Spleen (tissue), 7 donors: ENCODE measurements around the gene ANKRD16.

ENCODE experiments used
- CTCF ChIP-seq, 11 experiments: fragments of 200-600 bp in 7 of 11; fragments of 450-650 bp in 4 of 11; sonication (generic) in 4 of 11; IDR thresholded peaks in 8 of 11; conservative IDR thresholded peaks in 3 of 11; 1 replicate in 7 of 11; 2 replicates in 4 of 11; pipeline versions ENCODE4 v1.4.0 to v1.8.0; 2016 to 2021; ENCODE audit warnings: antibody characterized with exemption in 11 of 11, inconsistent platforms in 4 of 11, mild to moderate bottlenecking in 1 of 11
- POLR2A ChIP-seq, 3 donors: fragments of 450-650 bp; IDR thresholded peaks; one replicate each; pipeline ENCODE4 v1.5.1; 2017; ENCODE audit warnings: antibody characterized with exemption in 3 of 3, mild to moderate bottlenecking in 1 of 3
- POLR2AphosphoS5 ChIP-seq, 3 donors: sonication (generic); formaldehyde crosslinking; IDR thresholded peaks; one replicate each; pipeline ENCODE4 v1.5.1; 2017; ENCODE audit warnings: antibody characterized with exemption in 3 of 3
- donor health status: DM: no; HTN: no; CAD: no; lungs with moderate emphysema.
- donor health status: DM: no; HTN: no; CAD: no.
- donor health status: DM: no; HTN: no; CAD: no.

- TF ChIP-seq CTCF (IDR thresholded peaks at IDR 0.05 in 8 of 11, conservative IDR thresholded peaks at IDR 0.05 in 3 of 11) (no peak), POLR2A (IDR thresholded peaks at IDR 0.05) (no peak), POLR2AphosphoS5 (IDR thresholded peaks at IDR 0.05) (no peak)
Measured at GRCh38 chr10:5938291-5938690, 48.6 kb upstream of the ANKRD16 start.
